Measurements from ENCODE around the gene SH3TC1.

SH3TC1 gene

GRCh38 chr4:8155048-8155447 lies 44.0 kb upstream of the SH3TC1 start:
- Histone ChIP-seq H3F3A (ENCODE audit: control insufficient read depth, insufficient read depth) (no peaks in the 10 kb centered on the region), H3K36me3 (ENCODE audit: control insufficient read depth, low read length) (no peaks in the 10 kb centered on the region), H3K4me3 (ENCODE audit: low read length) (no peak overlapping the region), H4K20me1 (ENCODE audit: control insufficient read depth, insufficient read depth, low read depth, low read length) (no peaks in the 10 kb centered on the region), H3K79me2 (ENCODE audit: control insufficient read depth, low read length) (peaks cover 10% of the 10 kb centered on the region), H3K27ac (ENCODE audit: low read depth, low read length) (no peak overlapping the region), H3K4me2 (ENCODE audit: low read length) (no peak overlapping the region), H3K9me2 (replicated peaks; ENCODE audit: control insufficient read depth, low read length) (no peaks in the 10 kb centered on the region), H3K9me3 (ENCODE audit: control insufficient read depth, insufficient read depth, low read length) (no peaks in the 10 kb centered on the region), H3K27me3 (ENCODE audit: control insufficient read depth, low read length) (no peaks in the 10 kb centered on the region), H3K4me1 (ENCODE audit: control insufficient read depth, low read length) (peaks cover 21% of the 10 kb centered on the region)
- TF ChIP-seq CTCF (IDR thresholded peaks at IDR 0.05; ENCODE audit: low read depth, low read length, poor library complexity, severe bottlenecking), result no peak
- TF ChIP-seq EZH2phosphoT487 (IDR thresholded peaks at IDR 0.05; ENCODE audit: borderline replicate concordance, low read length), result no peak

- no peak overlapping the region for H3K27ac ChIP-seq (ENCODE audit: low read depth, low read length)
- H3K9me2 ChIP-seq (replicated peaks; ENCODE audit: control insufficient read depth, low read length), result no peaks in the 10 kb centered on the region
- peaks cover 29% of the 10 kb centered on the region for H3K4me1 ChIP-seq (ENCODE audit: control insufficient read depth, low read length)
- TF ChIP-seq EZH2phosphoT487 (IDR thresholded peaks at IDR 0.05; ENCODE audit: borderline replicate concordance, low read length), result no peak
- peak; percentile 14 for TF ChIP-seq CTCF (IDR thresholded peaks at IDR 0.05; ENCODE audit: low read depth, low read length, poor library complexity, severe bottlenecking)
- no peaks in the 10 kb centered on the region for H3K36me3 ChIP-seq (ENCODE audit: control insufficient read depth, low read length)
- H3K27me3 ChIP-seq (ENCODE audit: control insufficient read depth, low read length), result no peaks in the 10 kb centered on the region
- H3K4me3 ChIP-seq (ENCODE audit: low read length), result no peak overlapping the region
- peaks cover 15% of the 10 kb centered on the region for H3K79me2 ChIP-seq (ENCODE audit: control insufficient read depth, low read length)
- no peaks in the 10 kb centered on the region for H4K20me1 ChIP-seq (ENCODE audit: control insufficient read depth, insufficient read depth, low read depth, low read length)
- H3F3A ChIP-seq (ENCODE audit: control insufficient read depth, insufficient read depth), result no peaks in the 10 kb centered on the region
- no peak overlapping the region for H3K4me2 ChIP-seq (ENCODE audit: low read length)
- H3K9me3 ChIP-seq (ENCODE audit: control insufficient read depth, insufficient read depth, low read length), result no peaks in the 10 kb centered on the region
These were observed 43.2 kb upstream of the SH3TC1 start for GRCh38 chr4:8155660-8156421.

- no peaks in the 10 kb centered on the region for H3K36me3 ChIP-seq (ENCODE audit: control insufficient read depth, low read length)
- no peaks in the 10 kb centered on the region for H3K9me2 ChIP-seq (replicated peaks; ENCODE audit: control insufficient read depth, low read length)
- H3K27ac ChIP-seq (ENCODE audit: low read depth, low read length), result no peak overlapping the region
- no peaks in the 10 kb centered on the region for H3K9me3 ChIP-seq (ENCODE audit: control insufficient read depth, insufficient read depth, low read length)
- H4K20me1 ChIP-seq (ENCODE audit: control insufficient read depth, insufficient read depth, low read depth, low read length), result no peaks in the 10 kb centered on the region
- peaks cover 37% of the 10 kb centered on the region for H3K4me1 ChIP-seq (ENCODE audit: control insufficient read depth, low read length)
- peaks cover 15% of the 10 kb centered on the region for H3K79me2 ChIP-seq (ENCODE audit: control insufficient read depth, low read length)
- no peaks in the 10 kb centered on the region for H3F3A ChIP-seq (ENCODE audit: control insufficient read depth, insufficient read depth)
- no peak for TF ChIP-seq EZH2phosphoT487 (IDR thresholded peaks at IDR 0.05; ENCODE audit: borderline replicate concordance, low read length)
- TF ChIP-seq CTCF (IDR thresholded peaks at IDR 0.05; ENCODE audit: low read depth, low read length, poor library complexity, severe bottlenecking), result no peak
- H3K4me3 ChIP-seq (ENCODE audit: low read length), result no peak overlapping the region
- H3K4me2 ChIP-seq (ENCODE audit: low read length), result no peak overlapping the region
- no peaks in the 10 kb centered on the region for H3K27me3 ChIP-seq (ENCODE audit: control insufficient read depth, low read length)
These were observed 42.5 kb upstream of the SH3TC1 start for GRCh38 chr4:8156617-8157016.
